GM12878 (cell line): ENCODE measurements around the gene REG1A. TPM values are rescaled to one million over a fixed set of nuclear protein-coding genes. Genes with fewer than 3 reads are reported as not detected.

ENCODE experiments used
- ATAC-seq: fragments of 200-7000 bp; cut with Tn5 transposase; 3 replicates; pipeline ENCODE4 v1.9.1; 2020; ENCODE audit warnings: mild to moderate bottlenecking, moderate library complexity
- BruUV-seq: library from RNA; stranded (reverse); fragments of 400-500 nt; replicated peaks from 2 replicates; lab custom pipeline; 2021; lab: Mats Ljungman, UMichigan
- CTCF ChIA-PET: fragments of 300-600 bp; sonication (Branson Sonifier 250); formaldehyde crosslinking; extraction: SDS; loops from one replicate; lab custom pipeline; 2021; ENCODE audit warnings: inconsistent platforms; lab: Yijun Ruan, JAX
- POLR2A ChIA-PET: fragments of 350-600 bp; formaldehyde crosslinking; extraction: SDS; loops from one replicate; lab custom pipeline; 2021; ENCODE audit warnings: inconsistent platforms; lab: Charles Lee
- RAD21 ChIA-PET: fragments of 300-600 bp; sonication (Branson Sonifier 250); formaldehyde crosslinking; loops from one replicate; lab custom pipeline; 2023; ENCODE audit warnings: antibody characterized with exemption; ENCODE audit not compliant: unreplicated experiment; lab: Charles Lee
- SMC1A ChIA-PET: fragments of 300-600 bp; sonication (Branson Sonifier 250); formaldehyde crosslinking; loops from one replicate; lab custom pipeline; 2023; ENCODE audit not compliant: unreplicated experiment, uncharacterized antibody; lab: Charles Lee
- DNase-seq: peaks from one replicate; pipeline ENCODE4 v3.0.0-alpha.2; 2011; ENCODE audit warnings: low read depth, low spot score
- FAIRE-seq: peaks from 3 replicates; lab custom pipeline; 2011; peaks lifted over from hg19 to GRCh38; lab: Jason Lieb, UNC
- H2AFZ ChIP-seq: 2 replicates; pipeline ENCODE4 v1.6.0; 2011; ENCODE audit warnings: low read depth, low read length, control low read depth; ENCODE audit not compliant: control insufficient read depth
- H3K27ac ChIP-seq: 2 replicates; pipeline ENCODE4 v1.5.1; 2011; ENCODE audit warnings: control low read depth; ENCODE audit not compliant: control insufficient read depth, insufficient read depth
- H3K27me3 ChIP-seq, 2 experiments: replicated peaks in 1 of 2; 2 replicates each; pipeline versions ENCODE4 v1.6.0 to v1.6.1; 2011; ENCODE audit warnings: low read length in 1 of 2; ENCODE audit not compliant: control insufficient read depth in 2 of 2, insufficient read depth in 2 of 2
- H3K36me3 ChIP-seq, 2 experiments: 2 replicates each; pipeline ENCODE4 v1.5.1; 2011; ENCODE audit warnings: low read length in 1 of 2; ENCODE audit not compliant: control insufficient read depth in 2 of 2, insufficient read depth in 2 of 2
- H3K4me1 ChIP-seq: 2 replicates; pipeline ENCODE4 v1.6.1; 2011; ENCODE audit warnings: mild to moderate bottlenecking, low read length, moderate library complexity, mixed read lengths; ENCODE audit not compliant: control insufficient read depth, insufficient read depth
- H3K4me2 ChIP-seq: 2 replicates; pipeline ENCODE4 v1.6.0; 2011; ENCODE audit warnings: control low read depth; ENCODE audit not compliant: control insufficient read depth, insufficient read depth
- H3K4me3 ChIP-seq: fragments of 200-600 bp; sonication (generic); 2 replicates; pipeline ENCODE4 v1.5.1; 2016
- H3K79me2 ChIP-seq: 2 replicates; pipeline ENCODE4 v1.6.0; 2011; ENCODE audit warnings: low read length; ENCODE audit not compliant: control insufficient read depth, insufficient read depth
- H3K9ac ChIP-seq: 2 replicates; pipeline ENCODE4 v1.8.0; 2011; ENCODE audit warnings: low read length, control low read depth, mixed read lengths; ENCODE audit not compliant: control insufficient read depth, insufficient read depth
- H3K9me3 ChIP-seq: replicated peaks from 3 replicates; pipeline ENCODE4 v1.5.1; 2011; ENCODE audit warnings: mild to moderate bottlenecking, low read length; ENCODE audit not compliant: control insufficient read depth, insufficient read depth
- H4K20me1 ChIP-seq: 2 replicates; pipeline ENCODE4 v1.6.0; 2011; ENCODE audit not compliant: control insufficient read depth, insufficient read depth
- BCLAF1 ChIP-seq: fragments of 450-650 bp; IDR thresholded peaks from 2 replicates; pipeline ENCODE4 v1.6.1; 2017; ENCODE audit warnings: antibody characterized with exemption, mild to moderate bottlenecking, moderate library complexity
- DPF2 ChIP-seq: fragments of 450-650 bp; IDR thresholded peaks from 2 replicates; pipeline ENCODE4 v1.6.1; 2017; ENCODE audit warnings: mild to moderate bottlenecking
- TBL1XR1 ChIP-seq: IDR thresholded peaks from 2 replicates; pipeline ENCODE4 v1.6.1; 2012; ENCODE audit warnings: low read depth, low read length, improper control_type of control experiment
- ZNF207 ChIP-seq: fragments of 450-650 bp; IDR thresholded peaks from 2 replicates; pipeline ENCODE4 v1.6.1; 2014; ENCODE audit warnings: antibody characterized with exemption, mild to moderate bottlenecking, borderline replicate concordance
- WGBS: methylation state at CpG from one replicate; pipeline ENCODE4 v1.1.6; 2016; ENCODE audit warnings: low lambda C conversion rate; ENCODE audit not compliant: insufficient replicate concordance, insufficient coverage; ENCODE audit errors: missing lambda C conversion rate; 5-methylcytosine and 5-hydroxymethylcytosine counted together
- in situ Hi-C: fragments of 300-500 bp; cut with MboI; formaldehyde crosslinking; loops from 9 replicates; pipeline ENCODE4 v1.14.3; 2018; ENCODE audit warnings: mixed read lengths
- intact Hi-C: fragments of 100-400 bp; cut with micrococcal nuclease; formaldehyde crosslinking; loops from one replicate; pipeline ENCODE4 v1.14.2; 2022; ENCODE audit not compliant: unreplicated experiment
- polyA plus RNA-seq, 11 experiments: library from polyadenylated mRNA; depleted of rRNA in 4 of 11; unstranded in 6 of 11; stranded (reverse) in 5 of 11; fragments of >200 nt; fragmentation: Nextera tagmentation in 4 of 11; fragmentation: Illumina TruSeq in 1 of 11; extraction: Ambion mirVana in 4 of 11; extraction: Trizol in 1 of 11; gene quantifications; 1 replicate in 1 of 11; 2 replicates in 10 of 11; pipeline versions ENCODE4 v1.2.1 to v1.2.3, GENCODE V29; 2011 to 2016; ENCODE audit warnings: inconsistent platforms in 2 of 11, missing spikeins in 2 of 11, low read depth in 1 of 11
- total RNA-seq, 4 experiments: library from RNA; depleted of rRNA in 3 of 4; stranded (reverse); fragments of >200 nt in 3 of 4; fragmentation: Illumina TruSeq in 1 of 4; extraction: Trizol in 1 of 4; gene quantifications; 2 replicates each; pipeline versions ENCODE4 v1.2.1 to v1.2.3, GENCODE V29; 2013 to 2021

Gene REG1A
- total and polyA plus RNA-seq, 10 of the 15 experiments (the other 5 are each of a cell fraction or from before 2014, with no cell fraction given): 4.5 TPM; not detected in 9

GRCh38 chr2:79129260-79129659 lies 9.0 kb downstream of the REG1A start:
- H3K79me2 ChIP-seq: no peaks in the 10 kb centered on the region
- intact Hi-C loops (no loop called here), in situ Hi-C loops (no loop called here)
- H2AFZ ChIP-seq: no peak overlapping the region
- TF ChIP-seq ZNF207: no peak
- no peak for TF ChIP-seq BCLAF1
- ChIA-PET CTCF (no interaction called here), SMC1A (no interaction called here), POLR2A (no interaction called here), RAD21 (no interaction called here)
- no peaks in the 10 kb centered on the region for H3K4me1 ChIP-seq
- BruUV-seq: no TSS peak
- H3K36me3 ChIP-seq: no peaks in the 10 kb centered on the region
- H3K4me2 ChIP-seq: no peak overlapping the region
- no peak overlapping the region for H3K9ac ChIP-seq
- no peaks in the 10 kb centered on the region for H4K20me1 ChIP-seq
- WGBS: 20% methylated on average over 6 of the region's 6 CpGs
- FAIRE-seq (no peak), ATAC-seq (no peak), DNase-seq (no peak)
- H3K4me3 ChIP-seq: no peak overlapping the region
- H3K27me3 ChIP-seq: no peaks in the 10 kb centered on the region
- no peaks in the 10 kb centered on the region for H3K9me3 ChIP-seq
- H3K27ac ChIP-seq: no peak overlapping the region

GRCh38 chr2:79129804-79130203 lies 9.5 kb downstream of the REG1A start:
- ChIA-PET CTCF (no interaction called here), POLR2A (no interaction called here), RAD21 (no interaction called here), SMC1A (no interaction called here)
- no peak for TF ChIP-seq TBL1XR1
- TF ChIP-seq DPF2: no peak
- Histone ChIP-seq H3K9ac (no peak overlapping the region), H3K36me3 (no peaks in the 10 kb centered on the region), H3K27ac (no peak overlapping the region), H3K4me3 (no peak overlapping the region), H4K20me1 (no peaks in the 10 kb centered on the region), H3K9me3 (no peaks in the 10 kb centered on the region), H3K4me1 (no peaks in the 10 kb centered on the region), H3K27me3 (no peaks in the 10 kb centered on the region), H3K4me2 (no peak overlapping the region), H3K79me2 (no peaks in the 10 kb centered on the region), H2AFZ (no peak overlapping the region)
- intact Hi-C loops (no loop called here), in situ Hi-C loops (no loop called here)
- FAIRE-seq: no peak
- no TSS peak for BruUV-seq
- no peak for ATAC-seq
- DNase-seq: no peak
